GM19035 (cell line): ENCODE results near the gene CDK15.

Experiments used
- ATAC-seq: cut with Tn5 transposase; IDR thresholded peaks from one replicate; pipeline ENCODE4 v1.9.1; 2021; ENCODE audit not compliant: unreplicated experiment

Gene CDK15

DNA sequence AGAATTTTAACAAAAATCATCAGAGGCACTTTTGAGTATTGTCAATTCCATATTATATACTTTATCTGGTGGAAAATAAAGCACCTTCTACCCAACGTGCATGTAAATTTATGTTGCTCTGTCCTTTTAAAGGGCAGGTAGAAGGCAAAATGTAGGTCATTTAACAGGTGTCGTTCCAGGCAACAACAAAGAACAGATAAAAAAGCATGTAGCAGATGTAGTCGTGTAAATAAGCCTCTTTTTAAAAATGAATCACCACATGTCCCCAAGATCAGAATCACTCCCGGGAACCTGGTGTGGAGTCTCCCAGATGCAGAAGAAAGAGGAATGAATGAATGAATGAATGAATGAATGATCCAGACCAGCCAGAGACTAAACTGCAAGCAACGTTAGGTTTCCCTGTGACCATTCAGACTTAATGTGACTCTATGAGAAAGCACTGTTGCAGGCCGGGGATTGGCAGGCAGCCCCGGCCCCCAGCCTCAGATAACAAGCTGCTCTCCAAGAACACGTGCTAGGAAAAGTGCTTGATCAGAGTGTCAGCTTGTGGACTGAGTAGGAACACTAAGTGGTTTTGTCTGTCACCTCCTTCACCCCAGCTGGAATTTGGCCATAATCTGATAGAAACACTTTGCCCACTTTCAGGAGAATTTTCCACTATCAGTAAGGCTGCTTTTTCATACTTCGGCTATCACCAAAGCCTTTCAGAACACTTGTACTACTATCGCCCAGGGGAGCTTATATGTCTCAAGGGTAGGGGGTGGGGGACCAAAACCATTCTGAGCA, 100.6 kb downstream of the CDK15 start:
- ATAC-seq, result no peak

DNA sequence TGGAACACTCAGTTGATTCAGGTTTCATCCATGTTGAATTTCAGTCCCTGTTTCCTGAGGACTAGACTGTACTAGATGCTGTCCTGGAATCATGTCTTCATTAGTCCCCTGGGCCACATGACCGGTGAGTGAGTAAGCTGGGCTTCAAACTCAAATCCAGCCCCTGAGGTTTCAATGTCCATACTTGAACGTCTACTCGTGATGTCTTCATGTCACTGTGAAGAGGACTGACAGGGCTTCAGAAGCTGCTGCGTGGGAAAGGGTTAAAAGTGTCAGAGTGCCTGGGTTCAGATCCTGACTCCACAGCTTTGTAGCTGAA, 101.2 kb downstream of the CDK15 start:
- no peak for ATAC-seq

DNA sequence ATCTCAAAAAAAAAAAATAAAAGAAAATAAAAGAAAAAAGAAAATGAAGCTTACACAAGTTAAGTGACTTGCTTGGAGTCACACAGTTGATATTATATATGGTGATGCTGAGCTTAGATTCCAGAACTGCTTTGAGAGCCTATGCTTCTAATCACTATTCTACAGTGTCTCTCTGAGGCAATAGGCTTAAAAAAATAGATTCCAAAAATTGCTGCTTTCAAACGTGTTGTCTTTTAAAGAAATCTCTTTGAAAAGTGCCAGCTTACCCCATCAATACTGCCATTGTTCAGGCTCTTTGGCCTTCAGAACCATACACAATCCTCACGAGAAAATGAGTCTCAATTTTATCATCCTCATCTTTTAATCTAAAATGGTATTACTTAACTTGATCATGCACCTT, 102.6 kb downstream of the CDK15 start:
- ATAC-seq, result no peak

DNA sequence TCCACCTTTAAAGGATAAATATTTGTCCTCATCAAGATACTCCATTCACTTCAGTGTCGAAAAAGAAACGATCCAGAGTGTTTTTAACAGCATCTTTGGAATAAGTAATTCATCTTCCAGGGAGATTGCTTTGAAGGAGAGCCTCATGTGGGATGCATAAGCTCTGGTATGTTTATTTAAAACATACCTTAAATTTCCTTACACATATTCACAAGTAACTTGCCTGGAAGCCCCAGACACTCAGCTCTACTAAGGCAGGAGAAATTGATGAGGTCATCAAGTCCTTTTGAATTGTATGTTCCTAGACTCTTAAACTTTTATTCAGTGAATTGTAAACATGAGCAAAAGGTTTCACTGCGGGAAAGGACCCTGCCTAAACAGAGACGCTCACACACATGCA, 103.0 kb downstream of the CDK15 start:
- no peak for ATAC-seq

DNA sequence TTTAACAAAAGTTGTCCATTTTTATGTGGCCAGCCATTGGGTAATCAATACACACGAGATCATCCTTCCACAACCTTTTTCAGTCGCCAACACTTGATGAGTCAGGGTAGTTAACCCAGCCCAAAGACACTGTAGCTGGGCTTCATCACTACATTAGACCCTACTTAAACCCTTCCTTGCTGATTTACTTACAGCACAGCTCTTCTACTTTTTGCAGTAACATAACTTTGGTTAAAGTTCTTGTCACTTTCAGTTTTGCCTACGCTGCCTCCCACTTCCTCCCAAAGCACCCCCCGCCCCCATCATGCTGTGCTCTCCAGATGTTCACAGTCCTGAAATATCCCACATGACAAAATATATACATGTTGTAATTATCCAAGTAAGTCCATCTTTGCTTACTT, 103.6 kb downstream of the CDK15 start:
- ATAC-seq, result no peak

DNA sequence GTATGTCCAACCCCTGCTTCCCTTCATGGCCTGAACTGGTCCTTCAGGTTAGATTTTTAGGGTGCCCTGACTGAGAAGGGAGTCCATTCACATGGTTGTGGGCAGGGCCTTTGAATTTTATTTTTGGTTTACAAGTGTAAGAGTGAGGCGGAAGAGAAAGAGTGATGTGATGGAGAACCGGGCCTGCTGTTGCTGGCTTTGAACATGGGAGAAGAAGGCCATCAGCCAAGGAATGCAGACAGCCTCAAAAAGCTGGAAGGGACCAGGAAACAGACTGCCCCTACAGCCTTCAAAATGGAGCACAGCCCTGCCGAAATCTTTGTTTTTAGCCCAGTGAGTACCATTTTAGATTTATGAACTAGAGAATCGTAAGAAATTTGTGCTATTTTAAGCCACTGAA, 105.0 kb downstream of the CDK15 start:
- no peak for ATAC-seq

DNA sequence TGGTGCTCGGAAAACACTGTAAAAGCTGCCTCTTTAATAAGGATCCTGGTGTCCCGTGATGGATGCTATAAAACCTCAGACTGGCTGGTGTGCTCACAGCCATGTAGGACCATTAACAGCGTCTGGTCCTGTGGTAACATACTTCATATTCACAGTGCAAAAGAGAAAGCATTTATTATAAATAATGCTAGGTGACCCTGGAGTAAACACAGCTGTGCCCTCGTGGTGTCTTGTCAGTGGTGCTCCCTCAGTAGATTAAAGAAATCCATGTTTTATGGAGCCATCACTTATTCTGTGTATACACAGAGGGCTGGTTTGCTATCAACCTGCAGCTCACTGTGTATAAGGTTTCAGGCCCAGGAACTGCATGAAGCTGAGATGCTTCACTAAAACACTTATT, 106.9 kb downstream of the CDK15 start:
- no peak for ATAC-seq

DNA sequence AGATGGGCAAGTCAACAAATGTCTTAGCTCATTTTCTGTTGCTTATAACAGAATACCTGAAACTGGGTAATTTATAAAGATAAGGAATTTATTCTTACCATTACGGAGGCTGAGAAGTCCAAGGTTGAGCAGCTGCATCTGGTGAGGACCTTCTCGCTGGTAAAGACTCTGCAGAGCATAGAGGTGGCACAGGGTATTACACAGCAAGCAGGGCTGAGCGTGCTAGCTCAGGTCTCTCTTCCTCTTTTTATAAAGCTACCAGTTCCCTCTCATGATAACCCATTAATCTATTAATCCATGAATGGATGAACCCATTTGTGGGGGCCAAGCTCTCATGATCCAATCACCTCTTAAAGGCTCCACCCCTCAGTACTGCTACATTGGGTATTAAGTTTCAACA, 109.1 kb downstream of the CDK15 start:
- no peak for ATAC-seq

DNA sequence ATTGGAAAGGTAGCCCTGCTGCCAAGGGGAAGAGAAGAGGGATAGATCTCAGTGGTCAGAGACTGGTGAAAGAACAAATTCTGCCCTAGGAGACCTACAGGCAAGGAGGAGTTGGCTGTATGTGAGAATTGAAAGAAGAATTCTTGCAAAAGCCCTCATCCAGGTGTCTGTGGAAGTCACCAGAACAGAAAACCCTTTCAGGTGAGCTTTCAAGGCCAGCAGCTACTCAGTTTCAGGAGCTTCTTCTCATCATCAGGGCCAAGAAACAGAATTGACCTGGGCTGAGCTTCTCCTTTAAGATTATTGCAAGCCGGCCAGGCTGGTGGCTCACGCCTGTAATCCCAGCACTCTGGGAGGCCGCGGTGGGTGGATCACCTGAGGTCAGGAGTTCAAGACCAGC, 110.2 kb downstream of the CDK15 start:
- no peak for ATAC-seq

DNA sequence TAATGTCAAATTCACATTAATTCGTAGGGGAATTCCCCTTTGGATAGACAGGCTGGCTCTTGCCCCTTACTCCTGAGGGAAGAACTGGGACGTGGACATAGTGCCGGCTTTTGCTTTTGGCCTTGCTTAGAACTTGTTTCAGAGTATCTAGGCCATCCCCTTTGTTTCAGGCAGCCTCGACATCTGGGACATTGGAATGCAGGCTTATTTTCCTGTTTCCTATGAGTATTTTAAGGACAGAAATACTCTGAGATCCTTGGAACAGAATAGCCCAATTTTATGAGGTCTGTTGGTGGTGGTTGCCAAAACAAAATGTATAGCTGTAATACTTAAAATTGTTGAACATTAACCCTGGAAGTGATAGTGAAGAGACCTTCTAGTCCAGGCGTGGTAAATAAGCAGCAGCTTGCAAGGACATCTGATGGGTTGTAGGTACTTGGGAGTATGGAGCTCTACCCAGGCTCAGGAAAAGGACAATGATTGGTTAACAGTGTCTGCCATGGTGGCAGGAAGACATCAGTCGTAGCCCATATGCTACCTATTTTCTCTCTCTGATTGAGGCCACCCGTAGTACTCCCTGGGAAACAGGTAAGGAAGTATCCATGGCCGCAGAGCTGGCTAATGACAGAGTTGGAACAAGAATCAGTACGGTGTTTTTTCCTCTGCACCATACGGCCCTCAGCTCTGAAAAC, 112.4 kb downstream of the CDK15 start:
- ATAC-seq, result no peak

DNA sequence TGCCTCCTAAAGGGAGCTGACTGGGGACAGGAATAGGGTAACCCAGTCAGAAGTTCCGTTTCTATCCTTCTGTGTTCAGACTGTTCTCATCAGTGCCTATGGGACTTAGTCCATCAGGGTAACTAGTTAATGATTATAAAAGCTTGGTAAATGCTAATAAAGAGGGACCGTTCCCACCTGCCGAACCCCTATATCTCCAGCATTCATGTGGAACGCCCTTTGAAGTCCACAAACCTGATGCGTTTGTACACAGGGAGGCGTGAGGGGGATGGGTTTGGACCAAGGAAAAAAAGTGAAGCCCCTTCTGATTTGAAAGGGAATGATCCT, 112.9 kb downstream of the CDK15 start:
- ATAC-seq, result no peak

DNA sequence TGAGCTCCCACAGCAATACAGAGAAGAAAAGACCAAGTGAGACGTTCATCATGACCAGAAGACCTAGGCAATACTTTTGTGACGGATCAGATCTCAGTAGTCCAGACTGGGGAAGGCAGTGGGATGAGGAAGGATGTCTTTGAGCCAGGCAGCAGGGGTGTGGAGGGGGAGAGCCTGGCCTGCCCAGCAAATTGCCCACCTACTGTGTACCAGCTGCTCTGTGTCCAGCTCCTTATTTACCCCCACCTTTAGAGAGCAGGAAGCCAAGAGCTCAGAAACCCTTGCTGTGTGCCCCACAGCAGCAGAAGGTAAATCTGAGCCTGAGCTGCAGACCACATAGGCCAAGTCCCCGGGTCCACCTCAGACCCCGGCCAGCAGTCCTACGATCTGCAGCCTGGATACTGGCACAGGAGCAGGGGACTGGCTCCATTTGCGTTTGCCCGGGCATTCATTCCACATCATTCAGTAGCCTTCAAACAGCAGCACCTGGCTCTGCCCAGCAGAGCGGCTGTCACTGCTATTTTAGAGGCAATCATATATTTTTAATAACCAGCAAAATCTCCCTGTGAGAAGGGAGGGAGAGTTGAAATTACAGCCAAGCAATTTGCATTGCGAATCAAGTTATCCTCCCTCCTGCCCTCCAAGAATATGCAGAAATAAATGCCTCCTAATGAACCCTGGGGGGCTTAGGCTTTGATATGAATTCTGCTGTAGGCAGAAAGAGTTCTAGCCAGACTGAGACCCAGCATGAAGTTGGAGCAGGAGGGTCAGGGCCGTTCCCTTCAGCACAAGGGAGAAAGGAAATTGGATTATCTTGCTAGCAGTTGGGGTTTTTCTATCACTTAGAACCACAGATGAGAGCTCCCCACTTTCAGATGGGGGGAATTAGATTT, 117.3 kb downstream of the CDK15 start:
- ATAC-seq, result no peak

DNA sequence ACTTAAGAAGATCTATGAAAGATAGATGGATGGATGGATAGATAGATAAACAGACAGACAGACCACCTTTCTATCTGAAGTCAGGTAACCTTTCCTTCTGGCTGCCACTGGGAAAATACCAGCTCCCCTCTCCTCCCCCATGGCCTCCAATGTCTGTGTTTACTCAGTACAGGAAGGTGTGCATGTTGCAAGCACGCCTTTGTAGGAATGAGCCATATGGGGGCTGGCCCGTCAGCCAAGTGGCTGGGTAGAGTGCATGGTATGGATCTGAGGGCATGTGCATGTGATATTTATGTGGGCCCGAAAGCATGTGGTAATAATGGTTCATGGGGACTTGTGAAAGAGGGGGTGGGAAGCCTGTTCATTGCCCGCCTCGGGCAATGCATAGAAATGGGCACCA, 118.1 kb downstream of the CDK15 start:
- ATAC-seq, result no peak

DNA sequence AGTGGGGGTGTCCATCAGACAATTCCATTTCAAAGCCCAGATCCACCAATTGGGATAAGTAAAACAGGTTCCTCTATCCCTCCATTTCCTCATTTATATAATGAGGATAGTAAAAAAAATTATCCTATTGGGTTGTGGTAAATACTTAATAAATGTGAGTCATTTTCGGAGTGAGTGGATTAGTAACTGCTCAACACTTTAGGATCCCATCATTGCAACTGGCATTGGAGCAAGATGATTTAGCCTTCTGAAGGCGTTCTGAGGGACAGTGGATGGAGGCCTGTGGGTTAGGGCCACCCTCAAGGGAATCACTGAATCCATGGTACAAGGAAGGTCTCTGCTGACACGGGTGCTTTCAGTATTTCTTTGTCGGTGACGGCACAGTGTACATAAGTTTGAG, 118.7 kb downstream of the CDK15 start:
- ATAC-seq, result no peak

DNA sequence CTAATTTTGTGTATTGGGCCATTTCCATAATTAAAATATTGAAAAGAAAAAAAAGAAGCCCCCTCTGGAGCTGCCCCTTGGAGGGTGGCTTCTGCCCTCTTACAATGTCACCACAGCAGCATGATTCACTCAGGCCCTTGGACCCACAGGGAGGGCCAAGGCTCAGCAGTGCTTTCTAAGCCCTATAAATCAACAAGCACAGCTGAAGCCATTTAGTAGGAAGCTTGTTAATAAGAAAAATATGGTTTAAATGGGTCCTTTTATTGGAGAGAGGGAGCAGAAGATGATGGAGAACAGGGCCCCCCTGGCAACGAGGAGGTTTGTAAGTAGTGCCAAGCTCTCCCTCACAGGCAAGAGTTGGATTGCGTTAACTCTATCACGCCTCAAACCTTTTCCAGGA, 119.7 kb downstream of the CDK15 start:
- no peak for ATAC-seq

DNA sequence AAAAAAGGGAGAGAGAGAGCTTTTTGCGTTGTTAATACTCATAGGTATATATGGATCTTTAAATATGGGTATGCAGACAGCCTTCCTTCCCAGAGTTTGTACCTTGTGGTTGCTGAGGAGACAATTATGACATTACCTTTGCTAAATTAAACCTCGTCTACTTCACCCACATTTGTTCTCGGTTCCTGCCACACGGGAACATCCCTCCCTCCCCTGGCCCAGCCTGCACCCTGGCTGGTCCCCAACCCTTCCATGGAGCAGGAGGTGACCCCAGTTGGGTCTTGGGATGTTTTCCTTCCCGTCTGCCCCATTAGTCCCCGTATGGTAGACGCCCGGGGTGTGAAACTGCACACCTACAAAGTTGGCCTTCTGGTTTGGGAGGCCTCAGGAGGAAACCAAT, 122.0 kb downstream of the CDK15 start:
- ATAC-seq, result no peak

DNA sequence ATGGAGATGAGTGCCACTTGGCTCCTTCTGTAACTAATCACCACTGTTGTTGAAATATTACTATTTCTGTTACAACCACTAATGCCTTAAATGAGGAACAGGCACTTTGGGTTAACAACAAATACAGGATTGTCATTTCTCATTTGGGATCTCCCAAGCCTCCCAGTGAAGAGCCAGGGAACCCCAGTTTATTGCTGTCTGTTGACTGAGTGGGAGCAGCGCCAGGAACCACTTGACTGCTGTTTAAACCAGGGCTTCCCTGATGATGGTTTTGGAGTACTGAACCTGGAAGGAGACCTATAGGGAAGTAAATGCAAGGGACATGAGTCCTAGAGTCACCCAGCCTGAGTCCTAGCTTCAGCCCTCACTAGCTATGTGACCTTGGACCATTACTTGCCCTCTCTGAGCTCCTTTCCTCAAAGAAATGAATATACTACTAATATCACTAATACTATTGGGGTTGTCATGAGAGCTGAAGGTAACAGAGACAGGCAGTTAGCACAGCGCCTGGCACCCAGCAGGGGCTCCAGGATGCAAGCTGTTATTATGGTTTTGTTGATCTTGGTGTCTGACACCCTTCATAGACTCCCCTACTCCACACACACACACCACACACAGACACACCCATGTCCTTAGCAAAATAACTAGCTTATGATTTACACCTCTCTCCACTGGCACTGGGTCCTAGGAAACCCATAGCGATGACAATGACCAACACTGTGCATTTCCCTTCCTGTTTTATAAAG, 123.1 kb downstream of the CDK15 start:
- no peak for ATAC-seq

DNA sequence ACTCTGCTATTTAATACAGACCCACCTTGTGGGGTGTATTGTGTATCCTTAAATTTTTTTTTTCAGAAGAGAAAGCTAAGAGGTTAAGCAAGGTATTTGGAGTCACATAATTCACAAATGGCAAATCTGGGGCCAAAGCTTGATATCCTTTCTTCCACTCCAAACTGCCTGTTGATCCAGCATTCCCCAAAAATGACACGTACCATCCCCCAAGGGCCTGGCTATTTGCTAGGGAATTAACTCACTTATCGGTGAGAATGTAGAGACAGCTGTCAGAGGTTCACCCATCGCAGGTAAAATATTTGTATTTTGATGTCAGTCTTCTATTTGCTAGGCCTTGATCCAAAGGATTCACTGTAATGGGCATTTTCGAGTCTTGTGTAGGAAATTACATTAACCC, 123.7 kb downstream of the CDK15 start:
- no peak for ATAC-seq

DNA sequence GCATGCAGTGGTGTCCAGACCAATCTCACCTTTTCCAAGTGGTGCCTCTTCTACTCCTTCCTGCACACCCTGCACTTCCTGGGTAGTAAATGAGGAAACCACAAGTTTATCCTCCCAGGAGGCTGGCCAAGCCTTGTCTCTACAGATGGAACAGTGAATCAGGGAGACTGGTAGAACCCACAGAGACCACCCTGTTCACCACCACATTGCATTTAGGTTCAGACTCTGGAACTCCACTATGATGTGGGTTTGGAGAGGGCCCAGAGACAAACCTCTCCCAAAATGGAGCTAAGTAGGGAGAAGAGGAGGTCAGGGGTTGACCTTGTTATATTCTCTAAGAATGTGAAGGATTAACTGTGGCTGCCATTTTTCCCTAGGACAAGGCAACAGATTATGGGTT, 124.5 kb downstream of the CDK15 start:
- no peak for ATAC-seq

DNA sequence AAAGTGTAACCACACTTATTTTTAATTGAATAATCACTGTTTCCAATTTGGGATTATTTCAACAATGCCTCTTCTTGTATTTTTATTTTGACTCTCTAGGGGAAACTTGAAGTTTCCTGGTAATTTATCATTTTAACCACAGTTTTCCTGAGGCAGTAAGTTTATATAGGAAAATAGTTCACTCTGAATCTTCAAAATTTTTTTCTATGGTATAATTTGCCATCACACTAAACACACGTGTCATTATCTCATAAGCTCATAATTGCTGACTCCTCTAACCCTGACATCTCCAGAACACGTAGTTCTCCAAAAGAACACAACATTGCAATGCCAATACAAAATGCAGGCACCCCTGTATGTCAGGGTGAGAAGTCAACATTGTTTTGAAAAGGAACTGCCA, 125.1 kb downstream of the CDK15 start:
- no peak for ATAC-seq

DNA sequence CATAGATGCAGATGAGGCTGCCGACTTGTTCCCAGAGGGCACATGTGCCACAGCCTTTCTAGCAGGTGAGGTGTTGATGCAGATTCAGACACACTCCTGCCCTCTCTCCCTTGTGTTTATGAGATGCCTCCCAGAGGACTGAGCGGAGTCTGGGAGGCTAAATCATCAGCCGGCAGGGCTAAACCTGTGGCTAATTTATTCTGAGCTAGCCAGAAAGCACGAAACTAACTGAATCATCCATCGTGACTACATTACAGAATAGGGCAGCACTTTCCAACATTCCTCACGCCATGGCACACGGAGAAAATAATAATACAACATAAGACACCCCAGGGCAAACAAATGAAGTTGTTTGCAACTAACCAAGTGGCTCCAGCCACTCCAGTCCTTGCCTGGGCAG, 125.6 kb downstream of the CDK15 start:
- ATAC-seq, result no peak
